ENCODE results near the gene DOCK2.

Gene DOCK2

DNA sequence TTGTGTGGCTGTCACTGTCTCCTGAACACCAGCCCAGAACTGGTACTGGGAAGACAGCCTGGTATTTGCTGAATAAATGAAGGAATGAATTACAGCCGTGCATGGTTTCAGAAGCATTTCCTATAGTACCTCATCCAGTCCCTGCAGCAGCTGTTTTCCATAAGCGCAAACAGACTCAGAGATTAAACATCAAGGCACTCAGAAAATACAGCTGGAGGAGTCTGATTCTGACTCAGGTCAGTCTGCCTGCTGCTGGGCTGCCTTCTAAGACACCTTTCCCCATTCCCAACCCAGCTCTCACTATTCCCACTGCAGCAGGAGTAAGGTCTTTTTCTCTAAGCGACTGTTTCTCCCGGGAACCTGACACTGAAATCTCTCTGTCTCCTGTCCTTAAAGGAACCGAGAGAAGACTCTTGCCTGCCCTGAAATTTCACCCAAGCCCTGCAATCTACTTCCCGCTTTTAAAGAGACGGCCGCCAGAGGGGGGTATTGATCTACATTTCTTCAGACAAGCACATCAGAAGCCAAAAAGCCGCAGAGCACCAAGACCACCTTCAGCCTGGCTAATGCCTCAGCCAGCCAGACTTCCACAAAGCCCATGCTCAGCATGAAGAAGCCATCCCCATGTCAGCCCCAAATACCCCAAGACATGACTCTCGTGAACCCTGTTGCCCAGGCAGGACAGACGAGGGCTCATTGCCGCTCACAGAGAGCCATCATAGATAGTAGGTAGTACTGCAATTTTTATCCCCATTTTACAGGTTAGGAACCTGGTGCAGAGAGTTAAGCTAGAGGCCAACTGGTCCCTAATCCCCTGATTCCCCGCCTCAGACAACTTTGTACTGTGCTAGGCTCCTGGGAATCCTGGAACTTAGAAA lies 463.2 kb downstream of the DOCK2 start:
- TF ChIP-seq, protein P1, sequence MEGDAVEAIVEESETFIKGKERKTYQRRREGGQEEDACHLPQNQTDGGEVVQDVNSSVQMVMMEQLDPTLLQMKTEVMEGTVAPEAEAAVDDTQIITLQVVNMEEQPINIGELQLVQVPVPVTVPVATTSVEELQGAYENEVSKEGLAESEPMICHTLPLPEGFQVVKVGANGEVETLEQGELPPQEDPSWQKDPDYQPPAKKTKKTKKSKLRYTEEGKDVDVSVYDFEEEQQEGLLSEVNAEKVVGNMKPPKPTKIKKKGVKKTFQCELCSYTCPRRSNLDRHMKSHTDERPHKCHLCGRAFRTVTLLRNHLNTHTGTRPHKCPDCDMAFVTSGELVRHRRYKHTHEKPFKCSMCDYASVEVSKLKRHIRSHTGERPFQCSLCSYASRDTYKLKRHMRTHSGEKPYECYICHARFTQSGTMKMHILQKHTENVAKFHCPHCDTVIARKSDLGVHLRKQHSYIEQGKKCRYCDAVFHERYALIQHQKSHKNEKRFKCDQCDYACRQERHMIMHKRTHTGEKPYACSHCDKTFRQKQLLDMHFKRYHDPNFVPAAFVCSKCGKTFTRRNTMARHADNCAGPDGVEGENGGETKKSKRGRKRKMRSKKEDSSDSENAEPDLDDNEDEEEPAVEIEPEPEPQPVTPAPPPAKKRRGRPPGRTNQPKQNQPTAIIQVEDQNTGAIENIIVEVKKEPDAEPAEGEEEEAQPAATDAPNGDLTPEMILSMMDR (IDR thresholded peaks at IDR 0.05; ENCODE audit: low read depth, low read length): peak; percentile 38; the same call in 1 of the 2 replicates
- Histone ChIP-seq H3K9me3 (ENCODE audit: severe bottlenecking) (peaks cover 3% of the 10 kb centered on the region), H3K27ac (no peak overlapping the region), H3K27me3 (ENCODE audit: insufficient read depth, low read depth, severe bottlenecking) (peaks cover 81% of the 10 kb centered on the region), H3K4me3 (ENCODE audit: low read depth, low read length) (no peak overlapping the region), H3K36me3 (no peaks in the 10 kb centered on the region)
- peak; percentile 44 for DNase-seq

DNA sequence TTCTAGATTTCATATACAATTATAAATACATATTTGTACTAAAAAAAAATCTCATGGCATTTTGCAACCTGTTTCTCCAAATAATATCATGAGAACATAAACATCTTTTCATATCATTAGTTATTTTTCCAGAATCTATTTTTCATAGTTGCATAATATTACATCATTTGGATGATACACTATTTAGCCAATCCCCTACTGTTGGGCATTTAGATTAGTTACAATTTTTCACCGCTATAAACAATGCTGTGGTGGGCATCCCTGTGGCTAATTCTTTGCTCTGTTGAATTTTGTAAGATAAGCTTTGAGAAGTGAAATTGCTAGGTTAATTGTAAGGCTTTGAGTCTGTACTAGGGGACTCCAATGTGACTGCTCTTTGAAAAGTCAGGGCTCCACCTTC lies 466.4 kb downstream of the DOCK2 start:
- Histone ChIP-seq H3K9me3 (ENCODE audit: severe bottlenecking) (peaks cover 3% of the 10 kb centered on the region), H3K27me3 (ENCODE audit: insufficient read depth, low read depth, severe bottlenecking) (peaks cover 91% of the 10 kb centered on the region), H3K36me3 (no peaks in the 10 kb centered on the region), H3K27ac (no peak overlapping the region), H3K4me3 (ENCODE audit: low read depth, low read length) (no peak overlapping the region)
- no peak for DNase-seq
- TF ChIP-seq, protein P1 (IDR thresholded peaks at IDR 0.05; ENCODE audit: low read depth, low read length): no peak

DNA sequence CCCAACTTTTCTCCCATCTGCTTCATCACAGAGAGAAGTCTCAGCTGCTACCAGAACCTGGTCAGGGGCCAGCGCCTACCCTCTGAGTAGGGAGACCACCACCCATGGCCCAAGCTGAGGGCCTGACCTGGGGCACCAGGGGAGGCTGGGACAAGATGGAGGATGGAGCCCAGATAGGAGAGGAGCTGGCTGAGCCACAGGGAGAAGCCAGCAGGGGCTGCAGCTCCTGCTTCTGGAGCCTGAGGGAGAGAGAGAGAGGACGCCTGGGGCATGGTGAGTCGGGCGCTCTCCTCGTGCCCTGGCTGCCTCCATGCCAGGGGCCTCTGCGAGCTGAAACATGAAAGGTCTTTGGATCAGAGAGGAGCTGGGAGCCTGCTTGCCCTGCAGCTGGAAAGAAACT lies 467.2 kb downstream of the DOCK2 start:
- peaks cover 87% of the 10 kb centered on the region for H3K27me3 ChIP-seq (ENCODE audit: insufficient read depth, low read depth, severe bottlenecking)
- H3K36me3 ChIP-seq: no peaks in the 10 kb centered on the region
- H3K9me3 ChIP-seq (ENCODE audit: severe bottlenecking): no peaks in the 10 kb centered on the region
- H3K27ac ChIP-seq: no peak overlapping the region
- H3K4me3 ChIP-seq (ENCODE audit: low read depth, low read length): no peak overlapping the region
- no peak for DNase-seq
- TF ChIP-seq, protein P1 (IDR thresholded peaks at IDR 0.05; ENCODE audit: low read depth, low read length): no peak

DNA sequence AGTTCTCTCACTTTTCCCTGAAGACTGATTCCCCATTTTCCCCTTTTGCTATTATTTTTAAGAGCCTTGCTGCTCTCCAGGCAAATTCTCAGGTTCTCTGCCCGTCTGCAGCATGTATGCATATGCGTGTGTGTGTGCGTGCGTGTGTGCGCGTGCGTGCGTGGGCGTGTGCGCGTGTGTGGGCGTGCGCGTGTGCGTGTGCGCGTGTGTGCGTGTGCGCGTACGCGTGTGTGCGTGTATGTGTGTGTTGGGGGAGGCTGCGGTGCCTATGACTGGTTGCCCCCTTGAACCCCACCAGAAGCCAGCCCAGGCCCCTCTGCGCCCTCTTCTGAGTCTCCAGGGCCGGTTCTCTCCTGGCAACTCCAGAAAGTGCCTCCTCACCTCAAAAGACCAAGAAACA lies 467.6 kb downstream of the DOCK2 start:
- Histone ChIP-seq H3K9me3 (ENCODE audit: severe bottlenecking) (no peaks in the 10 kb centered on the region), H3K27ac (no peak overlapping the region), H3K4me3 (ENCODE audit: low read depth, low read length) (no peak overlapping the region), H3K27me3 (ENCODE audit: insufficient read depth, low read depth, severe bottlenecking) (peaks cover 87% of the 10 kb centered on the region), H3K36me3 (no peaks in the 10 kb centered on the region)
- DNase-seq: no peak
- TF ChIP-seq, protein P1 (IDR thresholded peaks at IDR 0.05; ENCODE audit: low read depth, low read length): no peak

DNA sequence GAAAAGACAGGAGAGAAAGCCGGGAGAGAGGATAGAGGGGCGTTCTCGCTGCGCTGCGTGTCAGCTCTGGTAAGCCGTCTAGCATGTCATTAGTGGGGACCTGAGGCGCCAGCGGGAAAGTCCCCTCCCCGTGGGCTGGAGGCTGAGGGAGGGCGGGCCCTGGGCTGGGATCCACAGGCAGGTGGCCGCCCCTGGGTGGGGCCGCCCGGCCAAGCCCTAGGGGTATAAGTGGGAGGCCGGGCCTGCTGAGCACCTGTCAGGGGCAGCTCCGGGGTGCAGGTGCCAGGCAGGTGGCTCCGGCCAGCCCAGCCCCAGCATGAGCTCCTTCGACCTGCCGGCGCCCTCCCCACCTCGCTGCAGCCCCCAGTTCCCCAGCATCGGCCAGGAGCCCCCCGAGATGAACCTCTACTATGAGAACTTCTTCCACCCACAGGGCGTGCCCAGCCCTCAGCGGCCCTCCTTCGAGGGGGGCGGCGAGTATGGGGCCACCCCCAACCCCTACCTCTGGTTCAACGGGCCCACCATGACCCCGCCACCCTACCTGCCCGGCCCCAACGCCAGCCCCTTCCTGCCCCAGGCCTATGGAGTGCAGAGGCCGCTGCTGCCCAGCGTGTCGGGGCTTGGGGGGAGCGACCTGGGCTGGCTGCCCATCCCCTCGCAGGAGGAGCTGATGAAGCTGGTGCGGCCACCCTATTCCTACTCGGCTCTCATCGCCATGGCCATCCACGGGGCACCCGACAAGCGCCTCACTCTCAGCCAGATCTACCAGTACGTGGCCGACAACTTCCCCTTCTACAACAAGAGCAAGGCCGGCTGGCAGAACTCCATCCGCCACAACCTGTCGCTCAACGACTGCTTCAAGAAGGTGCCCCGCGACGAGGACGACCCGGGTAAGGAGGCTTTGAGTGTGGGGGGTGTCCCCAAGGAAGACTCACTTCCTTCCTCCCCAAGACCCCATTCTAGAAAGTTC lies 468.9 kb downstream of the DOCK2 start, which contains the start of gene FOXI1:
Gene FOXI1, plus strand, starts transcription at position 256 of the 970 bp plus-strand sequence. Its CDS starts 61 bp downstream, at position 317.
- TF ChIP-seq, protein P1 (IDR thresholded peaks at IDR 0.05; ENCODE audit: low read depth, low read length): no peak
- peaks cover 87% of the 10 kb centered on the region for H3K27me3 ChIP-seq (ENCODE audit: insufficient read depth, low read depth, severe bottlenecking)
- no peak within 1 kb of the TSS for H3K4me3 ChIP-seq (ENCODE audit: low read depth, low read length)
- H3K27ac ChIP-seq: no peak within 1 kb of the TSS
- DNase-seq: no peak
- no peaks in the 10 kb centered on the region for H3K9me3 ChIP-seq (ENCODE audit: severe bottlenecking)
- H3K36me3 ChIP-seq: no peaks in the 10 kb centered on the region
